Dermis microvascular lymphatic vessel endothelial cell (primary cell): ENCODE results near the gene CTDSP2. TPM values are rescaled to one million over a fixed set of nuclear protein-coding genes. Genes with fewer than 3 reads are reported as not detected.

ENCODE experiments used
- total RNA-seq: library from RNA; depleted of rRNA; stranded (reverse); fragments of >200 nt; gene quantifications from 2 replicates; pipeline ENCODE4 v1.2.1, GENCODE V29; 2014

Gene CTDSP2
- total RNA-seq, 1 donor from 2014 or later, result 46.9 TPM

Other genes with a start within 250 kb of the CTDSP2 start
- 1.0 and 4.4 TPM in 2 replicates for gene DTX3, start 241.9 kb downstream of the CTDSP2 start, total RNA-seq
- 0.77 and 1.6 TPM in 2 replicates for gene ARHGEF25, start 235.3 kb downstream of the CTDSP2 start, total RNA-seq
- 0.13 TPM in 2 replicates for gene B4GALNT1, start 213.5 kb downstream of the CTDSP2 start, total RNA-seq
- 141 and 188 TPM in 2 replicates for gene OS9, start 152.6 kb downstream of the CTDSP2 start, total RNA-seq
- gene AGAP2, start 108.0 kb downstream of the CTDSP2 start, total RNA-seq, result 0.26 and 0.51 TPM in 2 replicates
- gene TSPAN31, start 101.7 kb downstream of the CTDSP2 start, total RNA-seq, result 41.6 and 53.9 TPM in 2 replicates
- 146 and 180 TPM in 2 replicates for gene CDK4, start 94.4 kb downstream of the CTDSP2 start, total RNA-seq
- 3.0 and 5.8 TPM in 2 replicates for gene MARCHF9, start 91.6 kb downstream of the CTDSP2 start, total RNA-seq
- 0.13 and 0.39 TPM in 2 replicates for gene CYP27B1, start 79.7 kb downstream of the CTDSP2 start, total RNA-seq
- gene METTL1, start 74.6 kb downstream of the CTDSP2 start, total RNA-seq, result 2.4 and 4.0 TPM in 2 replicates
- 4.5 and 7.6 TPM in 2 replicates for gene EEF1AKMT3, start 74.1 kb downstream of the CTDSP2 start, total RNA-seq
- gene TSFM, start 63.9 kb downstream of the CTDSP2 start, total RNA-seq, result 15.2 and 18.5 TPM in 2 replicates
- 0.90 and 1.3 TPM in 2 replicates for gene AVIL, start 28.0 kb downstream of the CTDSP2 start, total RNA-seq
- 6.3 and 10.1 TPM in 2 replicates for gene ATP23, start 94.8 kb upstream of the CTDSP2 start, total RNA-seq